Type B pancreatic cell (in vitro differentiated cells): Measurements from ENCODE around the gene GNG2. TPM values are rescaled to one million over a fixed set of nuclear protein-coding genes. Genes with fewer than 3 reads are reported as not detected.

Experiments used
- DNase-seq: peaks from one replicate; pipeline ENCODE4 v3.0.0; 2021; ENCODE audit warnings: mixed read lengths; ENCODE audit not compliant: unreplicated experiment; ENCODE audit errors: extremely low spot score
- H3K27ac Mint-ChIP-seq: 2 replicates; pipeline ENCODE4 v1.8.0; 2021; ENCODE audit warnings: mild to moderate bottlenecking, mixed read lengths
- H3K27me3 Mint-ChIP-seq: 2 replicates; pipeline ENCODE4 v1.8.0; 2021; ENCODE audit warnings: mixed read lengths
- H3K36me3 Mint-ChIP-seq: 2 replicates; pipeline ENCODE4 v1.8.0; 2021; ENCODE audit warnings: mixed read lengths
- H3K4me1 Mint-ChIP-seq: one replicate; pipeline ENCODE4 v1.8.0; 2021; ENCODE audit warnings: mixed read lengths; ENCODE audit not compliant: unreplicated experiment
- H3K4me3 Mint-ChIP-seq: 2 replicates; pipeline ENCODE4 v1.8.0; 2021; ENCODE audit warnings: mild to moderate bottlenecking, mixed read lengths
- H3K9me3 Mint-ChIP-seq: 2 replicates; pipeline ENCODE4 v1.8.0; 2021; ENCODE audit warnings: mixed read lengths
- CTCF ChIP-seq: fragments of 200-600 bp; sonication (generic); conservative IDR thresholded peaks from 2 replicates; pipeline ENCODE4 v1.5.0; 2021; ENCODE audit warnings: antibody characterized with exemption, mild to moderate bottlenecking
- total RNA-seq: library from RNA; stranded (reverse); gene quantifications from 2 replicates; pipeline ENCODE4 v1.2.1, GENCODE V29; 2021; ENCODE audit warnings: low replicate concordance

GNG2 gene
- total RNA-seq, 1 donor from 2014 or later, result 45.3 TPM

DNA sequence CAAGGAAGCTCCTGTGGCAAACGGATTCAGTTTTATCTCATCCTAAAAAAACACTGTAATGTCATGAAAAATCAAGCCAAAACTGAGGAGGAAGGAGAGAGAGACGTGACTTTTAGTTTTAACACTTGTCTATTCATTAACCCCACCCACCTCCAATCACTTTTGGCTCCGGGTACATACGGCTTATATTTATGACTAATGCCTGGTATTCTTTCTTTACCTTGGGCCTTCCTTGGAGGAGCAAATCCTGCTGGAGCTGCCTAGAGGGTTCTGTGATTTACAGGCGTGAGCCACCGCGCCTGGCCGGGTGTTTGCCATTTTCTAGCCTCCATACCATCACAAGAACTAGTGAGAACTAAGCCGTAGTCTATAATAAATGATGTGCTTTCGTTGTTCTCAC, 68.2 kb downstream of the GNG2 start:
- H3K4me3 Mint-ChIP-seq, result no peak overlapping the region
- no peaks in the 10 kb centered on the region for H3K36me3 Mint-ChIP-seq
- H3K27ac Mint-ChIP-seq, result no peak overlapping the region
- H3K4me1 Mint-ChIP-seq, result peaks cover 4% of the 10 kb centered on the region
- no peaks in the 10 kb centered on the region for H3K27me3 Mint-ChIP-seq
- H3K9me3 Mint-ChIP-seq, result peaks cover 9% of the 10 kb centered on the region
- DNase-seq, result no peak
- no peak for TF ChIP-seq CTCF

DNA sequence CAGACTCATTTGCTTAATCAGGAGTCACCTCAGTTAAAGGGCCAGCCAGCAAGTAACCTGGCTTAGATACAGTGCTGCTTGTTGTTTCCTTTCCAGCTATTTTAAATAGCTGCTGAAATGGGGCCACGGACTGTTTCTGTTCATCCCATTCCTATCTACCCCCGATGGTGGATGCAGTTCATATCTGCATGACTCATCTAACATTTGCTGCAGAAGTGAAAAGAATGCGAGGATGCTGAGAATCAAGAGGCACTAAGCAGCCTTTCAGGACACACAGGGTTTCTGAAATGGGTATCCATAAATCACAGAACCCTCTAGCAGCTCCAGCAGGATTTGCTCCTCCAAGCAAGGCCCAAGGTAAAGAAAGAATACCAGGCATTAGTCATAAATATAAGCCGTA, 68.8 kb downstream of the GNG2 start:
- DNase-seq, result no peak
- Mint-ChIP-seq H3K9me3 (peaks cover 9% of the 10 kb centered on the region), H3K27me3 (no peaks in the 10 kb centered on the region), H3K4me3 (no peak overlapping the region), H3K4me1 (peaks cover 4% of the 10 kb centered on the region), H3K27ac (no peak overlapping the region), H3K36me3 (no peaks in the 10 kb centered on the region)
- no peak for TF ChIP-seq CTCF

DNA sequence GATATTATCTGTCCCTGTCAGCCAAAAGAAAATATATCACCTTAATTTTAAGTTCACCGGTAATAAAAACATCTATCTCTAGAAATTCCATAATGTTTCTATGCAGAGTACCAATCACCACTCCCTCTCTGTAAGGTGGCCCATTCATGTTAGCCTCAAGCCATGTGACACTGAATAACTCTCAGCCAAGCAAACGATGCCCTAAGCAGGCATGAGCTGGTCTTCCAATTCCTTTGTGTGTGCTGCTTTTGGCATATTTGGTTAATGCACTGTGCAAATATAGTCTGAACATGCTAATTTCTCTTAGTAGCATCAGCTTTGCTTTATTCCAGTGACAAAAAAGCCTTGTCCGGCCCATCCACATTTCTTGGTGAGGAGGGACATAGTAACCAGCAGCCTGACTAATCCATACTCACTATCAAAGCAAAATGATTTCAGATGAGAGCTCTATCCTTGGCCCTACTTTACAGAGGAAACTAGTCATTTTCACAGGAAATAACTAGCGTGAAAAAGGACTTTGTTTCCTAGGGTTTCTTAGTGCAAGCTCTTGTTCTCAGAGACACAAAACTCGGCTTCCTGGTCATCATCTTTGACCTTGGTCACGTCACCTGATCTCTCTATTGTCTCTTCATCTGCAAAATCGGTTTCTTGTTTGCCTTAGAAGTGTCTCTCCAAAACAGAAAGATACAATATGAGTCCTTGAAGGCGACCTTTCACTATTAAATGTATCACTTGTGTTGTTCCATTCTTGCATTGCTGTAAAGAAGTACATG, 69.7 kb downstream of the GNG2 start:
- Mint-ChIP-seq H3K4me1 (peaks cover 4% of the 10 kb centered on the region), H3K9me3 (peaks cover 9% of the 10 kb centered on the region), H3K36me3 (no peaks in the 10 kb centered on the region), H3K4me3 (no peak overlapping the region), H3K27ac (no peak overlapping the region), H3K27me3 (no peaks in the 10 kb centered on the region)
- DNase-seq, result no peak
- TF ChIP-seq CTCF, result no peak

DNA sequence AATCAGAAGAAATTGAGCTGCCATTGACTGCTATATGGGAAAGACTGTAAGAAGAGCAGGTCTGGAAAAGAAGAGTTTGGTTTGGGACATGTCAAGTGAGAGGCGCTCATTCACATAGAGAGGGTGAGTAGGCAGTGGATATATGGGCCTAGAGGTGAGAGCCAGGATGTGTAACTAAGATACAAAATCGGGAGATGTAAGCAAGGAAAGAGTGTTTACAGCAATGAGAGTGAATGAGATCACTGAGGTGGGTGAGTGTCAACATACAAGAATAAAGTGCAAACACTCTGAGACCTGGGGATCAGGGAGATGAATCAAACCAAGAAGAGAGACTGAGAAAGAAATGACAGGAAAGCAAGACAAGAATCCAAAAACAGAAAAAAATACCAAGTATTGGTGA, 70.9 kb downstream of the GNG2 start:
- Mint-ChIP-seq H3K27ac (no peak overlapping the region), H3K4me1 (peaks cover 4% of the 10 kb centered on the region), H3K4me3 (no peak overlapping the region), H3K27me3 (no peaks in the 10 kb centered on the region), H3K9me3 (peaks cover 9% of the 10 kb centered on the region), H3K36me3 (no peaks in the 10 kb centered on the region)
- no peak for DNase-seq
- no peak for TF ChIP-seq CTCF

- Mint-ChIP-seq H3K4me3 (no peak overlapping the region), H3K36me3 (no peaks in the 10 kb centered on the region), H3K9me3 (peaks cover 5% of the 10 kb centered on the region), H3K4me1 (no peaks in the 10 kb centered on the region), H3K27ac (no peak overlapping the region), H3K27me3 (no peaks in the 10 kb centered on the region)
- DNase-seq, result no peak
- TF ChIP-seq CTCF, result no peak
Observed at GRCh38 chr14:51933191-51933590, 72.8 kb downstream of the GNG2 start.
